CD14-positive monocyte (primary cell): ENCODE measurements around the gene PRRT2. TPM values are rescaled to one million over a fixed set of nuclear protein-coding genes. Genes with fewer than 3 reads are reported as not detected.
A peak's percentile ranks its signal among the peaks of the same experiment; 100 is the strongest.

Experiments
- DNase-seq, 3 donors: peaks; one replicate each; pipeline ENCODE4 v3.0.0-alpha.2; 2011 to 2022
- H2AFZ ChIP-seq: 2 replicates; pipeline ENCODE4 v1.6.0; 2012; ENCODE audit warnings: mild to moderate bottlenecking, low read depth, low read length, inconsistent platforms; ENCODE audit not compliant: insufficient read depth, poor library complexity, severe bottlenecking
- H3K27ac ChIP-seq, 2 donors: 1 replicate in 1 of 2; 2 replicates in 1 of 2; pipeline ENCODE4 v1.5.1; 2012 to 2013; ENCODE audit warnings: low read length in 2 of 2, control low read depth in 1 of 2, inconsistent platforms in 1 of 2, low read depth in 1 of 2, mild to moderate bottlenecking in 1 of 2
- H3K27me3 ChIP-seq, 2 donors: one replicate each; pipeline versions ENCODE4 v1.6.0 to v1.6.1; 2011 to 2013; ENCODE audit warnings: low read length in 2 of 2; ENCODE audit not compliant: control insufficient read depth in 2 of 2, insufficient read depth in 2 of 2
- H3K36me3 ChIP-seq, 2 donors: replicated peaks in 1 of 2; 1 replicate in 1 of 2; 2 replicates in 1 of 2; pipeline versions ENCODE4 v1.5.1 to v1.6.1; 2012 to 2013; ENCODE audit warnings: low read length in 2 of 2, control low read depth in 1 of 2, inconsistent platforms in 1 of 2, mild to moderate bottlenecking in 1 of 2; ENCODE audit not compliant: insufficient read depth in 2 of 2, control insufficient read depth in 1 of 2
- H3K4me1 ChIP-seq, 2 donors: 1 replicate in 1 of 2; 2 replicates in 1 of 2; pipeline versions ENCODE4 v1.5.1 to v1.6.1; 2012 to 2013; ENCODE audit warnings: low read length in 2 of 2, control low read depth in 1 of 2, inconsistent platforms in 1 of 2, mild to moderate bottlenecking in 1 of 2, moderate library complexity in 1 of 2; ENCODE audit not compliant: insufficient read depth in 2 of 2, control insufficient read depth in 1 of 2
- H3K4me2 ChIP-seq: replicated peaks from 2 replicates; pipeline ENCODE3; 2012; ENCODE audit warnings: low read length, moderate library complexity, mild to moderate bottlenecking; ENCODE audit not compliant: poor library complexity, severe bottlenecking; ENCODE audit errors: extremely low read depth
- H3K4me3 ChIP-seq, 3 experiments: fragments of 200-600 bp in 1 of 3; sonication (generic) in 1 of 3; replicated peaks in 1 of 3; 1 replicate in 2 of 3; 2 replicates in 1 of 3; pipeline ENCODE4 v1.5.1; 2011 to 2013; ENCODE audit warnings: low read length in 3 of 3, mild to moderate bottlenecking in 3 of 3, control low read depth in 2 of 3, low read depth in 2 of 3, inconsistent platforms in 1 of 3, moderate library complexity in 1 of 3
- H3K79me2 ChIP-seq: 2 replicates; pipeline ENCODE4 v1.6.0; 2012; ENCODE audit warnings: mild to moderate bottlenecking, control low read depth, inconsistent platforms, low read length, moderate library complexity; ENCODE audit not compliant: insufficient read depth
- H3K9ac ChIP-seq: 2 replicates; pipeline ENCODE4 v1.6.0; 2017; ENCODE audit warnings: low read length, mild to moderate bottlenecking; ENCODE audit not compliant: insufficient read depth, poor library complexity, severe bottlenecking
- H3K9me3 ChIP-seq, 2 donors: replicated peaks in 1 of 2; 1 replicate in 1 of 2; 2 replicates in 1 of 2; pipeline versions ENCODE4 v1.5.1 to v1.6.1; 2012 to 2013; ENCODE audit warnings: low read length in 2 of 2, control low read depth in 1 of 2; ENCODE audit not compliant: control insufficient read depth in 1 of 2, insufficient read depth in 1 of 2
- H4K20me1 ChIP-seq: 2 replicates; pipeline ENCODE4 v1.6.0; 2012; ENCODE audit warnings: mild to moderate bottlenecking, low read length, control low read depth, moderate library complexity; ENCODE audit not compliant: insufficient read depth
- H3K27ac Mint-ChIP-seq, 7 donors: one replicate each; pipeline ENCODE4 v1.8.0; 2020; ENCODE audit warnings: mild to moderate bottlenecking in 7 of 7, mixed read lengths in 7 of 7, moderate library complexity in 6 of 7, inconsistent platforms in 2 of 7
- H3K27me3 Mint-ChIP-seq, 3 donors: one replicate each; pipeline ENCODE4 v1.8.0; 2021 to 2022; ENCODE audit warnings: low read depth in 3 of 3, mild to moderate bottlenecking in 3 of 3, mixed read lengths in 3 of 3, moderate library complexity in 3 of 3, inconsistent platforms in 1 of 3
- H3K36me3 Mint-ChIP-seq, 2 donors: one replicate each; pipeline ENCODE4 v1.8.0; 2020; ENCODE audit warnings: mixed read lengths in 2 of 2, inconsistent platforms in 1 of 2, mild to moderate bottlenecking in 1 of 2
- H3K4me1 Mint-ChIP-seq: one replicate; pipeline ENCODE4 v1.8.0; 2020; ENCODE audit warnings: mild to moderate bottlenecking, mixed read lengths
- H3K4me3 Mint-ChIP-seq, 2 donors: one replicate each; pipeline ENCODE4 v1.8.0; 2020; ENCODE audit warnings: mild to moderate bottlenecking in 2 of 2, mixed read lengths in 2 of 2, moderate library complexity in 1 of 2
- H3K9me3 Mint-ChIP-seq, 7 donors: one replicate each; pipeline ENCODE4 v1.8.0; 2020 to 2022; ENCODE audit warnings: mixed read lengths in 7 of 7, mild to moderate bottlenecking in 6 of 7, moderate library complexity in 6 of 7, inconsistent platforms in 2 of 7
- CTCF ChIP-seq: fragments of 200-600 bp; IDR thresholded peaks from one replicate; pipeline ENCODE4 v1.8.0; 2022; ENCODE audit warnings: antibody characterized with exemption, mild to moderate bottlenecking
- WGBS: methylation state at CpG from one replicate; pipeline ENCODE4 v1.1.5; 2013; ENCODE audit warnings: missing lambda C conversion rate; ENCODE audit not compliant: insufficient coverage; 5-methylcytosine and 5-hydroxymethylcytosine counted together
- intact Hi-C, 2 donors: fragments of 100-400 bp; cut with micrococcal nuclease; formaldehyde crosslinking; loops; one replicate each; pipeline versions ENCODE4 v1.15.0 to v1.15.1; 2023
- polyA plus RNA-seq, 3 donors: library from polyadenylated mRNA; depleted of rRNA in 1 of 3; unstranded in 2 of 3; stranded (reverse) in 1 of 3; fragments of 300-500 nt in 2 of 3; fragments of >200 nt in 1 of 3; fragmentation: Illumina TruSeq in 2 of 3; gene quantifications; 1 replicate in 2 of 3; 2 replicates in 1 of 3; pipeline ENCODE4 v1.2.3, GENCODE V29; 2012 to 2021
- small RNA-seq: library from RNA; depleted of rRNA; stranded (forward); fragments of <200 nt; gene quantifications from one replicate; pipeline ENCODE3, GENCODE V24; 2012; ENCODE audit warnings: low read depth; ENCODE audit not compliant: insufficient read length

Gene PRRT2
- polyA plus RNA-seq, 3 donors = 0.04 TPM; not detected in 2

- H3K4me2 ChIP-seq = peak overlapping the region; percentile 83
- peaks cover 23% of the 10 kb centered on the region for H3K79me2 ChIP-seq
- Mint-ChIP-seq H3K4me3 (peak overlapping the region in 1 of 2 donors; percentile 51), H3K9me3 (peaks cover 0 to 2% (median 0%) of the 10 kb centered on the region in 7 donors), H3K27ac (peak overlapping the region; percentile 93 to 100 (median 100)), H3K36me3 (peaks cover 26 to 28% of the 10 kb centered on the region in 2 donors), H3K27me3 (peaks cover 0 to 14% (median 0%) of the 10 kb centered on the region in 3 donors), H3K4me1 (peaks cover 23% of the 10 kb centered on the region)
- H3K36me3 ChIP-seq = peaks cover 27% of the 10 kb centered on the region in 2 donors
- no peaks in the 10 kb centered on the region for H3K9me3 ChIP-seq
- WGBS = 34% methylated on average over 4 of the region's 16 CpGs
- H4K20me1 ChIP-seq = peaks cover 20% of the 10 kb centered on the region
- peak; percentile 11 for TF ChIP-seq CTCF
- no peak for DNase-seq
- peak overlapping the region in 1 of 3 experiments; percentile 98 for H3K4me3 ChIP-seq
- peak overlapping the region; percentile 65 to 100 for H3K27ac ChIP-seq
- no peaks in the 10 kb centered on the region for H3K27me3 ChIP-seq
- H2AFZ ChIP-seq = peak overlapping the region; percentile 94
- peaks cover 13 to 24% of the 10 kb centered on the region in 2 donors for H3K4me1 ChIP-seq
- H3K9ac ChIP-seq = peak overlapping the region; percentile 89
- intact Hi-C loops = loop anchor here (2.0 to 10.0 kb wide), 5 partner anchors 41 to 111 kb away; partner anchors contain the start of genes KCTD13 (in 1 of the 2), MVP (in 1 of the 2), PAGR1 (in 1 of the 2) and TAOK2 (in 1 of the 2)
Measured at GRCh38 chr16:29863669-29863984, 51.6 kb downstream of the PRRT2 start.

- Histone ChIP-seq H3K9ac (no peak overlapping the region), H3K9me3 (no peaks in the 10 kb centered on the region), H3K36me3 (peaks cover 21 to 22% of the 10 kb centered on the region in 2 donors), H3K27me3 (no peaks in the 10 kb centered on the region), H3K27ac (no peak overlapping the region), H3K4me1 (peaks cover 13 to 24% of the 10 kb centered on the region in 2 donors), H3K4me3 (no peak overlapping the region), H2AFZ (no peak overlapping the region), H3K4me2 (no peak overlapping the region), H3K79me2 (peaks cover 23% of the 10 kb centered on the region), H4K20me1 (peaks cover 18% of the 10 kb centered on the region)
- intact Hi-C loops = loop anchor here (5.0 to 10.0 kb wide), 4 partner anchors 42 to 111 kb away; partner anchors contain the start of genes KCTD13 (in 1 of the 2), MVP (in 1 of the 2), PAGR1 (in 1 of the 2) and TAOK2 (in 1 of the 2)
- WGBS = 90% methylated on average over 4 of the region's 9 CpGs
- Mint-ChIP-seq H3K4me3 (no peak overlapping the region), H3K36me3 (peaks cover 20 to 22% of the 10 kb centered on the region in 2 donors), H3K4me1 (peaks cover 23% of the 10 kb centered on the region), H3K27me3 (peaks cover 0 to 14% (median 3%) of the 10 kb centered on the region in 3 donors), H3K9me3 (peaks cover 0 to 2% (median 0%) of the 10 kb centered on the region in 7 donors), H3K27ac (no peak overlapping the region)
- TF ChIP-seq CTCF = no peak
- no peak for DNase-seq
Measured at GRCh38 chr16:29864205-29864604, 52.2 kb downstream of the PRRT2 start.

Small RNA genes within 50 kb of the gene (small RNA-seq; reads per million reads assigned to genes)
- not detected for gene AC009133.6
- not detected for gene AC120114.4

Other genes starting within 250 kb of the PRRT2 start
- 10 to 100 TPM; 42.4 to 71.0 (median 46.6) TPM for gene SPN, start 148.9 kb upstream of the PRRT2 start, polyA plus RNA-seq
- 1 to 10 TPM; 2.1 to 4.7 (median 3.9) TPM for gene QPRT, start 133.0 kb upstream of the PRRT2 start, polyA plus RNA-seq
- gene C16orf54, start 66.2 kb upstream of the PRRT2 start, polyA plus RNA-seq = 10 to 100 TPM; 24.6 to 32.0 (median 29.2) TPM
- not detected for gene ZG16, start 33.9 kb upstream of the PRRT2 start, polyA plus RNA-seq
- gene KIF22, start 21.4 kb upstream of the PRRT2 start, polyA plus RNA-seq = 10 to 100 TPM; 22.0 to 46.2 (median 28.9) TPM
- 100 to 1,000 TPM in 1 of 3 donors, 10 to 100 TPM in 2; 14.2 to 137 (median 18.8) TPM for gene MAZ, start 5.7 kb upstream of the PRRT2 start, polyA plus RNA-seq
- 10 to 100 TPM; 12.6 to 43.4 (median 36.3) TPM for gene PAGR1, start 4.0 kb downstream of the PRRT2 start, polyA plus RNA-seq
- gene MVP, start 8.3 kb downstream of the PRRT2 start, polyA plus RNA-seq = 100 to 1,000 TPM; 146 to 274 (median 185) TPM
- 10 to 100 TPM; 67.2 to 98.8 (median 93.5) TPM for gene CDIPT, start 51.0 kb downstream of the PRRT2 start, polyA plus RNA-seq
- gene SEZ6L2, start 87.4 kb downstream of the PRRT2 start, polyA plus RNA-seq = not detected
- not detected for gene ASPHD1, start 88.3 kb downstream of the PRRT2 start, polyA plus RNA-seq
- gene KCTD13, start 114.0 kb downstream of the PRRT2 start, polyA plus RNA-seq = 10 to 100 TPM in 1 of 3 donors, 1 to 10 TPM in 2; 4.0 to 36.6 (median 4.7) TPM
- gene TMEM219, start 149.9 kb downstream of the PRRT2 start, polyA plus RNA-seq = 100 to 1,000 TPM; 157 to 265 (median 227) TPM
- 10 to 100 TPM in 1 of 3 donors, 1 to 10 TPM in 2; 1.1 to 19.2 (median 2.3) TPM for gene TAOK2, start 161.7 kb downstream of the PRRT2 start, polyA plus RNA-seq
- gene HIRIP3, start 183.4 kb downstream of the PRRT2 start, polyA plus RNA-seq = 1 to 10 TPM; 3.3 to 4.8 (median 3.7) TPM
- gene INO80E, start 184.0 kb downstream of the PRRT2 start, polyA plus RNA-seq = 10 to 100 TPM in 1 of 3 donors, 1 to 10 TPM in 2; 2.8 to 57.6 (median 3.5) TPM
- gene DOC2A, start 198.8 kb downstream of the PRRT2 start, polyA plus RNA-seq = 1 to 10 TPM in 1 of 3 donors, under 1 TPM in 2; 0.23 to 3.7 (median 0.66) TPM
- gene C16orf92, start 211.0 kb downstream of the PRRT2 start, polyA plus RNA-seq = not detected
- gene TLCD3B, start 219.1 kb downstream of the PRRT2 start, polyA plus RNA-seq = not detected